ENCODE results near the gene FER1L5. TPM values are rescaled to one million over a fixed set of nuclear protein-coding genes. Genes with fewer than 3 reads are reported as not detected.

The FER1L5 gene
- total and polyA plus RNA-seq, 2 donors (not counting 1 experiment from before 2014, with no cell fraction given): 0.24 to 0.50 TPM

DNA sequence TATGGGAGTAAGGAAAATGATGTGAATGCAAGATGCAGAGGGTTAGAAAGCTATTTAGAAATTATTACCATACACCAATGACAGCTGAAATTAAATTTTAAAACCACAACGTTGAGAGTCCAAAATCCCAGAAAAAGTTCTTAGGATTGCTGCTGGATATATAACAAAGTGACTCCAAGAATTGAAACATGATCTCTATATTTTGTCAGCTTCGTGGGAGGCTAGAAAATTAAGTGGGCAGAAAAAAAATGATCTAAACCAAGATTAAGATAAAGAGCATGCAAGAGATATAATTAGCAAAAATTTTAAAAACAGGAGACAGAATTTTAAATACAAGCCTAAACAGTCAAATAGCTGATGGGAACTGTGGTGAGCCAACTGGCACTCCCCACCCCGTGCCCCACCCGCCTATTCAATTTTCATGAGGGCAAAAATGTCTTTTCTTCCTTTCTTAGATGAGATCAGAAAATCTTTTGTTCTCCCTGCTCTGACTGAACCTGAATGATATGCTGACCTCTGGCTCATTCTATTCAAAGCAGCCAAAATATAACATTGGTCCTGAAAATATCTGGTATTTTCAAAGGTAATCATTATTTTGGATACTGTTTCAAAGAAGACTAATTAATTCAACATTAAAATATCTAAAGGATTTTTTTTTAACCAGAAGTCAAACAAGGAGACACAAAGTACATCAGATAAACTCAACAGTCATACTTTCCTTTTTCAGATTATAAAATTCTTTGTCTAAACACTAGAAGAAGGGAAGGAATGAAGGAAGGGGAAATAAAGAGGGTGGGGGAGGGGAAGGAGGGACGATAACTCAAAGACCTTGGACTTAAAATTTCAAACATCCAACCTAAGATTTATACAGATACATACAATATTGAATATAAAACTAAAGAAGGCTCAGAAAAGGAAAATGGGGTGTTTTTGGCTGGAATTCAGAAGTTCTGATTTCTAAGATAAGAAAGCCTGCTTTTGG, 16.7 kb upstream of the FER1L5 start:
- peak in 1 of 2 donors; percentile 47 for DNase-seq (ENCODE audit: low read depth in 2 of 2)
- H3K4me2 ChIP-seq (ENCODE audit: extremely low read depth, insufficient read depth, low read length): no peak overlapping the region
- H3K9ac ChIP-seq (ENCODE audit: insufficient read depth, low read length): no peak overlapping the region
- H3K36me3 ChIP-seq (ENCODE audit: control insufficient read depth, insufficient read depth, low read length): no peaks in the 10 kb centered on the region
- no peaks in the 10 kb centered on the region for H4K20me1 ChIP-seq (ENCODE audit: control insufficient read depth, extremely low read depth, insufficient read depth, low read length)
- no peaks in the 10 kb centered on the region for H3K27me3 ChIP-seq (ENCODE audit: control insufficient read depth, insufficient read depth, low read length)
- no peaks in the 10 kb centered on the region for H3K4me1 ChIP-seq (ENCODE audit: control insufficient read depth, extremely low read depth, insufficient read depth, low read length)
- H3K27ac ChIP-seq (ENCODE audit: insufficient read depth, low read length): no peak overlapping the region
- no peak overlapping the region for H3K4me3 ChIP-seq (replicated peaks in 1 of 4; ENCODE audit: control extremely low read depth in 1 of 4, insufficient read depth in 1 of 4, low read depth in 3 of 4, low read length in 4 of 4)
- no peaks in the 10 kb centered on the region for H3K9me3 ChIP-seq (ENCODE audit: control insufficient read depth, insufficient read depth, low read depth, low read length)
- no peaks in the 10 kb centered on the region for H3K79me2 ChIP-seq (ENCODE audit: control insufficient read depth, insufficient read depth, low read length)
- no peak overlapping the region for H2AFZ ChIP-seq (ENCODE audit: low read length)
- TF ChIP-seq, protein P1, sequence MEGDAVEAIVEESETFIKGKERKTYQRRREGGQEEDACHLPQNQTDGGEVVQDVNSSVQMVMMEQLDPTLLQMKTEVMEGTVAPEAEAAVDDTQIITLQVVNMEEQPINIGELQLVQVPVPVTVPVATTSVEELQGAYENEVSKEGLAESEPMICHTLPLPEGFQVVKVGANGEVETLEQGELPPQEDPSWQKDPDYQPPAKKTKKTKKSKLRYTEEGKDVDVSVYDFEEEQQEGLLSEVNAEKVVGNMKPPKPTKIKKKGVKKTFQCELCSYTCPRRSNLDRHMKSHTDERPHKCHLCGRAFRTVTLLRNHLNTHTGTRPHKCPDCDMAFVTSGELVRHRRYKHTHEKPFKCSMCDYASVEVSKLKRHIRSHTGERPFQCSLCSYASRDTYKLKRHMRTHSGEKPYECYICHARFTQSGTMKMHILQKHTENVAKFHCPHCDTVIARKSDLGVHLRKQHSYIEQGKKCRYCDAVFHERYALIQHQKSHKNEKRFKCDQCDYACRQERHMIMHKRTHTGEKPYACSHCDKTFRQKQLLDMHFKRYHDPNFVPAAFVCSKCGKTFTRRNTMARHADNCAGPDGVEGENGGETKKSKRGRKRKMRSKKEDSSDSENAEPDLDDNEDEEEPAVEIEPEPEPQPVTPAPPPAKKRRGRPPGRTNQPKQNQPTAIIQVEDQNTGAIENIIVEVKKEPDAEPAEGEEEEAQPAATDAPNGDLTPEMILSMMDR (conservative IDR thresholded peaks at IDR 0.05 in 1 of 2, IDR thresholded peaks at IDR 0.05 in 1 of 2; ENCODE audit: low read depth in 1 of 2, low read length in 2 of 2): no peak
- no peak for TF ChIP-seq EZH2 (IDR thresholded peaks at IDR 0.05; ENCODE audit: low read length, missing control alignments)

DNA sequence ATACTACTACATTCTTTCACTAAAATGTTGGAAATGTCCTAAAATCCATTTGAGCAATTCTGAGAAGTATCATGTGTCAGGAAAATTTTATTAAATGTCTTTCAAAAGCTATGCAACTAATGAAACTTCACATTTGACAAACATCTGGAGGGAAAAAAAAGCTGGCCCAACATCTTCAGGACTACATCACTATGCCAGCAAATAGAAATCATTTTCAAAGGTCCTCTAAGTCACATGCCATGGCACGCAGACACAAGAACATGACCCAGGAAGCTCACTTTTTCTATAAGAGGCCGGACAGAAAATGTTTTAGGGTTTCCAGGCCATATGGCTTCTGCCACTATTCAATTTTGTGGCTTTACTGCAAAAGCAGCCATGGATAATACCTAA, 16.0 kb upstream of the FER1L5 start:
- Histone ChIP-seq H3K4me2 (ENCODE audit: extremely low read depth, insufficient read depth, low read length) (no peak overlapping the region), H3K4me1 (ENCODE audit: control insufficient read depth, extremely low read depth, insufficient read depth, low read length) (no peaks in the 10 kb centered on the region), H3K79me2 (ENCODE audit: control insufficient read depth, insufficient read depth, low read length) (no peaks in the 10 kb centered on the region), H3K36me3 (ENCODE audit: control insufficient read depth, insufficient read depth, low read length) (peaks cover 4% of the 10 kb centered on the region), H3K27ac (ENCODE audit: insufficient read depth, low read length) (no peak overlapping the region), H3K9ac (ENCODE audit: insufficient read depth, low read length) (no peak overlapping the region), H3K27me3 (ENCODE audit: control insufficient read depth, insufficient read depth, low read length) (no peaks in the 10 kb centered on the region), H2AFZ (ENCODE audit: low read length) (no peak overlapping the region), H4K20me1 (ENCODE audit: control insufficient read depth, extremely low read depth, insufficient read depth, low read length) (no peaks in the 10 kb centered on the region), H3K4me3 (replicated peaks in 1 of 4; ENCODE audit: control extremely low read depth in 1 of 4, insufficient read depth in 1 of 4, low read depth in 3 of 4, low read length in 4 of 4) (no peak overlapping the region), H3K9me3 (ENCODE audit: control insufficient read depth, insufficient read depth, low read depth, low read length) (no peaks in the 10 kb centered on the region)
- TF ChIP-seq, protein P1 (conservative IDR thresholded peaks at IDR 0.05 in 1 of 2, IDR thresholded peaks at IDR 0.05 in 1 of 2; ENCODE audit: low read depth in 1 of 2, low read length in 2 of 2): no peak
- TF ChIP-seq EZH2 (IDR thresholded peaks at IDR 0.05; ENCODE audit: low read length, missing control alignments): no peak
- peak in 1 of 2 donors; percentile 13 for DNase-seq (ENCODE audit: low read depth in 2 of 2)

DNA sequence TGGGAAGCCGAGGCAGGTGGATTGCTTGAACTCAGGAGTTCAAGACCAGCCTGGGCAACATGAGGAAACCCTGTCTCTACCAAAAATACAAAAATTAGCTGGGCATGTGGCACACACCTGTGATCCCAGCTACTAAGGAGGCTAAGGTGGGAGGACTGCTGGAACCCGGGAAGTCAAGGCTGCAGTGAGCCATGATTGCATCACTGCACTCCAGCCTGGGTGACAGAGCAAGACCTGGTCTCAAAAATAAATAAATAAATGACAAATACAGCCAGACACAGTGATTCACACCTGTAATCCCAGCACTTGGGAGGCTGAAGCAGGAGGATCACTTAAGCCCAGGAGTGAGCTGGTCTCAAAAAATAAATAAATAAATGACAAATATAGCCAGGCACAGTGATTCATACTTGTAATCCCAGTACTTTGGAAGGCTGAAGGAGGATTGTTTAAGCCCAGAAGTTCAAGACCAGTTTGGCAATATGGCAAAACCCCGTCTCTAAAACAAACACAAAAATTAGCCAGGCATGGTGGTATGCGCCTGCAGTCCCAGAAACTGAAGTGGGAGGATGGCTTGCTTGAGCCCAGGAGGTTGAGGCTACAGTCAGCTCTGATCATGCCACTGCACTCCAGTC, 10.6 kb upstream of the FER1L5 start:
- Histone ChIP-seq H3K27ac (ENCODE audit: insufficient read depth, low read length) (no peak overlapping the region), H4K20me1 (ENCODE audit: control insufficient read depth, extremely low read depth, insufficient read depth, low read length) (no peaks in the 10 kb centered on the region), H3K27me3 (ENCODE audit: control insufficient read depth, insufficient read depth, low read length) (no peaks in the 10 kb centered on the region), H3K4me1 (ENCODE audit: control insufficient read depth, extremely low read depth, insufficient read depth, low read length) (peaks cover 2% of the 10 kb centered on the region), H3K4me3 (replicated peaks in 1 of 4; ENCODE audit: control extremely low read depth in 1 of 4, insufficient read depth in 1 of 4, low read depth in 3 of 4, low read length in 4 of 4) (no peak overlapping the region), H3K36me3 (ENCODE audit: control insufficient read depth, insufficient read depth, low read length) (peaks cover 4% of the 10 kb centered on the region), H3K4me2 (ENCODE audit: extremely low read depth, insufficient read depth, low read length) (no peak overlapping the region), H2AFZ (ENCODE audit: low read length) (no peak overlapping the region), H3K9ac (ENCODE audit: insufficient read depth, low read length) (no peak overlapping the region), H3K79me2 (ENCODE audit: control insufficient read depth, insufficient read depth, low read length) (peaks cover 25% of the 10 kb centered on the region), H3K9me3 (ENCODE audit: control insufficient read depth, insufficient read depth, low read depth, low read length) (no peaks in the 10 kb centered on the region)
- TF ChIP-seq, protein P1 (conservative IDR thresholded peaks at IDR 0.05 in 1 of 2, IDR thresholded peaks at IDR 0.05 in 1 of 2; ENCODE audit: low read depth in 1 of 2, low read length in 2 of 2): no peak
- TF ChIP-seq EZH2 (IDR thresholded peaks at IDR 0.05; ENCODE audit: low read length, missing control alignments): no peak
- peak; percentile 56 for DNase-seq (ENCODE audit: low read depth in 2 of 2)

All from fibroblast of lung (primary cell).